ENCODE measurements around the gene SSR1. TPM values are rescaled to one million over a fixed set of nuclear protein-coding genes. Genes with fewer than 3 reads are reported as not detected.

Gene SSR1
- total and polyA plus RNA-seq, 7 donors, result 17.9 to 40.4 (median 35.4) TPM

GRCh38 chr6:7247828-7248227 is 65.2 kb downstream of the SSR1 start:
- intact Hi-C loops (cut with DNase I), result loop anchor here in 1 of 2 donors (10.0 kb wide), 1 partner anchor 693 kb away; no protein-coding TSS in a partner anchor
- ATAC-seq, result no peak
- Histone ChIP-seq H3K9me3 (no peaks in the 10 kb centered on the region), H3K4me3 (no peak overlapping the region), H3K27ac (no peak overlapping the region), H3K4me1 (peaks cover 9% of the 10 kb centered on the region), H3K27me3 (ENCODE audit: insufficient read depth in 3 of 3, low read length in 2 of 3) (no peaks in the 10 kb centered on the region), H3K36me3 (ENCODE audit: insufficient read depth in 1 of 2, low read depth in 1 of 2) (peaks cover 0 to 70% of the 10 kb centered on the region in 2 donors)
- no peak for TF ChIP-seq CTCF (IDR thresholded peaks at IDR 0.05)
- no peak for DNase-seq
- 92 to 96% (median 92%) methylated on average over 13 of the region's 13 CpGs for WGBS, 3 donors

- WGBS, 3 donors, result 93 to 98% (median 95%) methylated on average over 14 to 15 of the region's 15 CpGs
These were observed 65.9 kb downstream of the SSR1 start for GRCh38 chr6:7247179-7247456.

GRCh38 chr6:7246401-7247178 is 66.4 kb downstream of the SSR1 start:
- intact Hi-C loops (cut with DNase I), result loop anchor here in 1 of 2 donors (10.0 kb wide), 1 partner anchor 692 kb away; no protein-coding TSS in a partner anchor
- no peak overlapping the region for H3K27ac ChIP-seq
- peak in 1 of 2 donors; percentile 60 for DNase-seq
- no peaks in the 10 kb centered on the region for H3K9me3 ChIP-seq
- no peak for TF ChIP-seq CTCF (IDR thresholded peaks at IDR 0.05)
- H3K4me3 ChIP-seq, result no peak overlapping the region
- no peaks in the 10 kb centered on the region for H3K27me3 ChIP-seq (ENCODE audit: insufficient read depth in 3 of 3, low read length in 2 of 3)
- H3K4me1 ChIP-seq, result peaks cover 16% of the 10 kb centered on the region
- WGBS, 3 donors, result 93 to 94% (median 94%) methylated on average over 59 to 71 of the region's 71 CpGs
- ATAC-seq, result no peak
- peaks cover 0 to 63% of the 10 kb centered on the region in 2 donors for H3K36me3 ChIP-seq (ENCODE audit: insufficient read depth in 1 of 2, low read depth in 1 of 2)

More at GRCh38 chr6:7247179-7247456, 65.9 kb downstream of the SSR1 start:
- H3K36me3 ChIP-seq (ENCODE audit: insufficient read depth in 1 of 2, low read depth in 1 of 2), result peaks cover 0 to 65% of the 10 kb centered on the region in 2 donors
- H3K27ac ChIP-seq, result no peak overlapping the region
- DNase-seq, result no peak
- ATAC-seq, result no peak
- no peaks in the 10 kb centered on the region for H3K9me3 ChIP-seq
- H3K4me1 ChIP-seq, result peaks cover 13% of the 10 kb centered on the region
- no peaks in the 10 kb centered on the region for H3K27me3 ChIP-seq (ENCODE audit: insufficient read depth in 3 of 3, low read length in 2 of 3)
- H3K4me3 ChIP-seq, result no peak overlapping the region
- TF ChIP-seq CTCF (IDR thresholded peaks at IDR 0.05), result no peak
- intact Hi-C loops (cut with DNase I), result loop anchor here in 1 of 2 donors (10.0 kb wide), 1 partner anchor 692 kb away; no protein-coding TSS in a partner anchor

GRCh38 chr6:7245668-7246393 is 67.2 kb downstream of the SSR1 start:
- H3K36me3 ChIP-seq (ENCODE audit: insufficient read depth in 1 of 2, low read depth in 1 of 2), result peaks cover 0 to 64% of the 10 kb centered on the region in 2 donors
- H3K4me1 ChIP-seq, result peaks cover 16% of the 10 kb centered on the region
- ATAC-seq (no peak), DNase-seq (no peak)
- H3K27ac ChIP-seq, result no peak overlapping the region
- no peak overlapping the region for H3K4me3 ChIP-seq
- 92 to 96% (median 94%) methylated on average over 15 of the region's 15 CpGs for WGBS, 3 donors
- no peak for TF ChIP-seq CTCF (IDR thresholded peaks at IDR 0.05)
- intact Hi-C loops (cut with DNase I), result loop anchor here (2.0 to 10.0 kb wide), 2 partner anchors 521 to 691 kb away; no protein-coding TSS in a partner anchor
- no peaks in the 10 kb centered on the region for H3K27me3 ChIP-seq (ENCODE audit: insufficient read depth in 3 of 3, low read length in 2 of 3)
- no peaks in the 10 kb centered on the region for H3K9me3 ChIP-seq

All from psoas muscle (tissue), 8 donors.